ENCODE results near the gene DCC.
A peak's percentile ranks its signal among the peaks of the same experiment; 100 is the strongest.

The DCC gene

GRCh38 chr18:53526101-53526870, 1186.3 kb downstream of the DCC start:
- no peak for DNase-seq (ENCODE audit: low read depth)

DNA sequence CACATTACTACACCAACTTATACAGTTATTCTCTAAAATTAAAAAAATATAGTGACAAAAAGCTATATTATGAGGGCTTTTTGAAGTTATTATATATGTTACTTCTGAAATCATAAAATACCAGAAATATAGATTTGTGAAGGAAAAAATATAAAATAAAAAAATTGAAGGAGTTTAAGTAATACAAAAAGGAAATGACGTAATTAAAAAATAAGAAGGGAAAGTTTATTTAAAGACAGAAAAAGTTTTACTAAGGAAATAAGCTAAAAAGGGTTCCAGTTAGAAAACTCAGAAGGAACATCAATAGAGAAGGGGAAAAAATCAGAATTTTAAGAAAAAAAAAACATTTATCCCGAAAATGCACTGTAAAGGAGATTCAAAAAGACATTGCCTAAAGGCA, 1187.4 kb downstream of the DCC start:
- no peak for DNase-seq (ENCODE audit: low read depth)

DNA sequence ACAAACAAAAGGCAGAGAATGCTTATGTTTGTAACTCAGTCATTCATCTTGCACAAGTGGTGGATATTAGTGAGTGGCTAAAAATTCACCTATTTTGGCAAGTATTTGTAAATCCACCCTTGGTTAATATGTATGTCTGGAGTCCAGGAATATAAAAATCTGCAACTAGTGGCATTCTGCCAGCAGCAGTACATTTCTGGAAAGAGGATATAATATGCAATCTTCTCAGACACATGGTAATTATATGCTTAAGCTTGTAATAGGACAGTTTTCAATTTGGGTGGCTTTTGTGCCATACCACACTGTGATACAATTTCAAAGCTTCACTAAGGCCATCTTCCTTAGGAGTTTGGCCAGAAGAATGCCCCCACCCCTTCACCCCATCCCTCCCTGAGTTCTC, 1191.2 kb downstream of the DCC start:
- no peak for DNase-seq (ENCODE audit: low read depth)

DNA sequence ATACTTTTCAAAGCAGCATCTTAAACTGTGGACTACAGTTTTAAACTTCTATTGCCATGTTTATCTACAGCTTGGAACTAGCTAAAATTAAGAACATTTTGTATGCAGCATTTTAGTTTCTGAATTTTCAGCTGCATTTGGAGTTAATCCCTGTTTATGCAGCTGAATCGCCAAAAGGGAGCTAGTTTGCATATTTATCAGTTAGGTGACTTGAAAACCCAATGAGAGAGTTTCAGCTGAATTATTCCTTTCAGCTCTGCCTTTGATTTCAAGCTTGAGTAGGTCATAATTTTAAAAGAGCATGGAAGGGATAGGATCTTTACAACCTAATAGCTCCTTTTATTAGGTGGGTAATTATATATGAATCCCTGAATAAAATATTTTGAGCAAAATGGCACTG, 1191.9 kb downstream of the DCC start:
- DNase-seq (ENCODE audit: low read depth) = no peak

- no peak for DNase-seq (ENCODE audit: low read depth)
These were observed 1194.2 kb downstream of the DCC start for GRCh38 chr18:53534203-53534602.

DNA sequence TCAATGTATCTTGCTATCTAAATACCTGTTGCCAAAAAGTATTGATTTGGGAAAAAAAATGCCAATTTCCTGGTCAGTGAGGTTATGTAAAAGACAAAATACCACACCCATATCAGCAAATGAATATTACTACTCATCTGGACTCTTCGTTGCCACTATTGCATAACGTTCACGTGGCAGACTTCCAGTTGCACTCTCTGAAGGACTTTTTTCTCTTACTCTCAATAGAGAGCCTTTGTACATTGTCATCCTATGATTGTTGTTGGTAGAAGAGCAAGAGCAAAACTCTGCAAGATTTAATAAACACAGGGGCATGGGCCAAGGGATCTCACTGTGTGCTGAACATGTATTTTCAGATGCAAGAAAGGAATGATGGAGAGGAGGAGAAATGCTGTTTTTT, 1194.7 kb downstream of the DCC start:
- DNase-seq (ENCODE audit: low read depth) = no peak

DNA sequence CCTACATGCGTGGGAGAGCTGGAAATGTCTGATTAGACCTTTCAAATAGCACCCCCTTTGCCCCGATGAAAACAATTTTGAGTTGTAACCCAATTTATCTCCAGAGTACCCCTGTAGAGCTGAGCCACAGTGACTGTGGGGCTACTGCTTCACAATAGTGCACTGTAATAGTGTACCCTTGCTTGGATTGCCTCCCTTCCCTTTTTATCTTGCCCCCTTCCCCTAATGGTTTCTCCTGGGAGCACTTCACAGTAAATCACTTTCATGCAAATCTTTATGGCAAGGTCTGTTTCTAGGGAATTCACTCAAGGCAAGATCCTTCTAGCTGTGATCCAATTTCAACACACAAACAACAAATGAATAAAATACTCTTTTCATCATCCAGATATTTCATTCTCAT, 1196.9 kb downstream of the DCC start:
- no peak for DNase-seq (ENCODE audit: low read depth)

DNA sequence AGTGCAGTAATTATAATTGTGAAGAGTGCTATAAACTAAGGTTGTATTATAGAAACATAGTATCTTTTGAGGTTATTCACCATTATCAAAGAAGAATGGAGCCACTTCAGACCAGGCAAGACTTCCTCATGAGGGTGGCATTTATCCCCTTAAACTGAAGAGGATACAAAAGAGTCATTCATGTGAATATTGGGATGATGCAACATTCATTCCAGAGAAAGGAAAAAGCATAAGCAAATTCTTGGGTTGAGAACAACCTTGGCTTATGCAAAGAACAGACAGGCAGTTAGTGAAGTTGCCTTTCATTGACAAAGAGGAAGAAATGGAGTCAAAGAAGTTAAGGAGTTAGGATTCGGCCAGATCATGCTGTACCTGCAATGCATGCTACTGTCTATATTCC, 1201.9 kb downstream of the DCC start:
- DNase-seq (ENCODE audit: low read depth) = no peak

- DNase-seq (ENCODE audit: low read depth) = no peak
These were observed 1203.7 kb downstream of the DCC start for GRCh38 chr18:53543711-53544110.

DNA sequence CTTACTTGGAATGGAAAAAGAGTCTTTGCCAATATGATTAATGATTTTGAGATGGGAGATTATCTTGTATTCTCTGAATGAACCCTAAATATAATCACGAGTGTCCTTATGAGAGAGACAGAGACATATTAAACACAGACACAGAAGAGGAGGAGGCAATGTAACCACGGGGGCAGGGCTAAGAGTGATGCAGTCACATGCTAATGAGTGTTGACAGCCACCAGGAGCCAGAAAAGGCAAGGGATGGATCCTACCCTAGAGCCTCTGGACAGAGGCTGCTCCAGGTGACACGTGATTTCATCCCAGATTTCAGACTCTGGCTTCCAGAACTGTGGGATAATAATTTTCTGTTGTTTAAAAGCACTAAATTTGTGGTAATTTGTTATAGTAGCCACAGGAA, 1204.9 kb downstream of the DCC start:
- no peak for DNase-seq (ENCODE audit: low read depth)

GRCh38 chr18:53551868-53552426, 1212.0 kb downstream of the DCC start:
- DNase-seq (ENCODE audit: low read depth) = no peak

- no peak for DNase-seq (ENCODE audit: low read depth)
These were observed 1213.0 kb downstream of the DCC start for GRCh38 chr18:53553030-53553429.

- no peak for DNase-seq (ENCODE audit: low read depth)
These were observed 1216.5 kb downstream of the DCC start for GRCh38 chr18:53556450-53556849.

- DNase-seq (ENCODE audit: low read depth) = no peak
These were observed 1220.5 kb downstream of the DCC start for GRCh38 chr18:53560546-53560945.

DNA sequence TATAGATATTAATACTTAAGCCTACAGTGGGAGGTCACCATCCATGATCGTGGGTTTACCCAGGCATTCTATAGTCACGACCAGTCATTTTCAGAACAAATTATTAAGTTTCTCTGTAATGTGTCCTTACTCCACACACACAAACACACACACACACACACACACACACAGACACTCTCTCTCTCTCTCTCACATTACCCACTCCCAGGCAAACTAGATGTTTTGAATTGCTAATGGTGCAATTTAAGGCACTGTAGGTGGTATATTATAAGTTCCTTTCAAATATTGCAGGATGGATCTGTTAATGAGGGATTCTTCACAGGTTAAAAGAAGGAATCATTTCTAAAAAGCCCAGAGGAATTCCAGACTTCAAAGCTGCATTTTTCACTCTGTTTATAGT, 1226.6 kb downstream of the DCC start:
- DNase-seq (ENCODE audit: low read depth) = no peak

GRCh38 chr18:53567929-53568574, 1228.1 kb downstream of the DCC start:
- peak; percentile 12 for DNase-seq (ENCODE audit: low read depth)

Data from stromal cell of bone marrow (primary cell).